Measurements from ENCODE around the gene PPP2R2D.

DNA sequence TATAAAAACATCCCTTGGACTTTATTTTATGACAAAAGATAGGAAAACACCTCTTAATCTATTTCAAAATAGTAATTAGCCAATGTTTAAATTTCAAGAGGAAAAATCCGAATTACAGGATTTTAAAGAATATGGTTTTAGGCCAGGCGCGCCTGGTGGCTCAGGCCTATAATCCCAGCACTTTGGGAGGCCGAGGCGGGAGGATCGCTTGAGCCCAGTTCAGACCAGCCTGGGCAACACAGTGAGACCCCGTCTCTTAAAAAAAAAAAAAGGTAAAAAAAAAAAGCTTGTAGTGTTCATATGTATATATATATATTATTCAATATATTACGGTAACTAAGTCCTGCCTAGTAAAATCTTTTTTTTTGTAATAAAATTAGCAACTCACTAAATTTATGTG lies 79.5 kb downstream of the PPP2R2D start:
- TF ChIP-seq CTCF (IDR thresholded peaks at IDR 0.05): no peak
- TF ChIP-seq, protein P1, sequence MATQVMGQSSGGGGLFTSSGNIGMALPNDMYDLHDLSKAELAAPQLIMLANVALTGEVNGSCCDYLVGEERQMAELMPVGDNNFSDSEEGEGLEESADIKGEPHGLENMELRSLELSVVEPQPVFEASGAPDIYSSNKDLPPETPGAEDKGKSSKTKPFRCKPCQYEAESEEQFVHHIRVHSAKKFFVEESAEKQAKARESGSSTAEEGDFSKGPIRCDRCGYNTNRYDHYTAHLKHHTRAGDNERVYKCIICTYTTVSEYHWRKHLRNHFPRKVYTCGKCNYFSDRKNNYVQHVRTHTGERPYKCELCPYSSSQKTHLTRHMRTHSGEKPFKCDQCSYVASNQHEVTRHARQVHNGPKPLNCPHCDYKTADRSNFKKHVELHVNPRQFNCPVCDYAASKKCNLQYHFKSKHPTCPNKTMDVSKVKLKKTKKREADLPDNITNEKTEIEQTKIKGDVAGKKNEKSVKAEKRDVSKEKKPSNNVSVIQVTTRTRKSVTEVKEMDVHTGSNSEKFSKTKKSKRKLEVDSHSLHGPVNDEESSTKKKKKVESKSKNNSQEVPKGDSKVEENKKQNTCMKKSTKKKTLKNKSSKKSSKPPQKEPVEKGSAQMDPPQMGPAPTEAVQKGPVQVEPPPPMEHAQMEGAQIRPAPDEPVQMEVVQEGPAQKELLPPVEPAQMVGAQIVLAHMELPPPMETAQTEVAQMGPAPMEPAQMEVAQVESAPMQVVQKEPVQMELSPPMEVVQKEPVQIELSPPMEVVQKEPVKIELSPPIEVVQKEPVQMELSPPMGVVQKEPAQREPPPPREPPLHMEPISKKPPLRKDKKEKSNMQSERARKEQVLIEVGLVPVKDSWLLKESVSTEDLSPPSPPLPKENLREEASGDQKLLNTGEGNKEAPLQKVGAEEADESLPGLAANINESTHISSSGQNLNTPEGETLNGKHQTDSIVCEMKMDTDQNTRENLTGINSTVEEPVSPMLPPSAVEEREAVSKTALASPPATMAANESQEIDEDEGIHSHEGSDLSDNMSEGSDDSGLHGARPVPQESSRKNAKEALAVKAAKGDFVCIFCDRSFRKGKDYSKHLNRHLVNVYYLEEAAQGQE (IDR thresholded peaks at IDR 0.05; ENCODE audit: insufficient read depth in 1 of 2, low read depth in 2 of 2, low read length in 1 of 2): no peak
- no peak for TF ChIP-seq TCF7L2 (IDR thresholded peaks at IDR 0.05; ENCODE audit: low read depth, low read length)
- TF ChIP-seq POLR2AphosphoS5 (IDR thresholded peaks at IDR 0.05; ENCODE audit: low read depth, low read length): no peak
- no peak for TF ChIP-seq SIN3A (IDR thresholded peaks at IDR 0.05; ENCODE audit: borderline replicate concordance, insufficient read depth, low read depth, low read length)
